Measurements from ENCODE around the gene LRGUK. TPM values are rescaled to one million over a fixed set of nuclear protein-coding genes. Genes with fewer than 3 reads are reported as not detected.

The LRGUK gene
- total RNA-seq, 1 donor from 2014 or later: 2.0 TPM

DNA sequence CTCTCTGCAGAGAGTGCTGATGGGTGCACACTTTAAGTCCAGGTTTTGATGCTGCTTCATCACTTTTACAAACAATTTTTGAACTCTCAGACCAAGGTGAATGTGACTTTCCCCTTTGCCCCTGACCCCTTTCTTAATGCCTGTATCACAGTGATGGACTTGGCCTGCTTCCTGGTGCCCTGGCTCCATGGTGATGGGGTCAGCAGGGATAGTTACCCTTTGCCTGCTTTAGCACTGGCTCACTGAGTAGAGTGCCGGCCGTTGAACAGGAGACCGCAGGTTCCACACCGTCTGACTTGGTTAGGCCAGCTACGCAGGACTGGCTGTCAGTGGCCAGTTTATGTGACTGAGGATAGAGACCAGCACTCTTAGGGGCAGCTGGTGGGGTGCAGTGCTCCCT lies 40.1 kb downstream of the LRGUK start:
- TF ChIP-seq CTCF (conservative IDR thresholded peaks at IDR 0.05): no peak
- H3K9me3 Mint-ChIP-seq: no peaks in the 10 kb centered on the region
- H3K27me3 Mint-ChIP-seq: no peaks in the 10 kb centered on the region
- no peaks in the 10 kb centered on the region for H3K36me3 Mint-ChIP-seq
- no peak overlapping the region for H3K27ac Mint-ChIP-seq
- H3K4me1 Mint-ChIP-seq (ENCODE audit: unreplicated experiment): no peaks in the 10 kb centered on the region
- no peak overlapping the region for H3K4me3 Mint-ChIP-seq
- DNase-seq (ENCODE audit: extremely low spot score, unreplicated experiment): no peak

DNA sequence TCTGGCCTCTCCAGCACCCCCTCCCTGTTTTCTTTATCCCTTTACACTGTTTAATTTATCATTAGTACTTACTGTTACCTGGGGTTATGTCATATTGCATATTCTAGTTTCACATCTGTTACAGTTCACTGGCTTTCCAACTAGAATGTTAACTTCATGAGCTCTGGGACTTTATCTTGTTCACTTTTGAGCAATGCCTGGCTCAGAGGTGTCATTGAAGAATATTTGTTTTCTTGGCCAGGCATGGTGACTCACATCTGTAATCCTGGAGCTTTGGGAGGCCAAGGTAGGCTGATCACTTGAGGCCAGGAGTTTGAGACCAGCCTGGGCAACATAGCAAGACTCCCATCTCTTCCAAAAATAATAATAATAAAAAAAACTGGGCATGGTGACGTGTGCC lies 40.7 kb downstream of the LRGUK start:
- TF ChIP-seq CTCF (conservative IDR thresholded peaks at IDR 0.05): no peak
- no peaks in the 10 kb centered on the region for H3K36me3 Mint-ChIP-seq
- H3K4me3 Mint-ChIP-seq: no peak overlapping the region
- no peaks in the 10 kb centered on the region for H3K27me3 Mint-ChIP-seq
- no peak overlapping the region for H3K27ac Mint-ChIP-seq
- no peak for DNase-seq (ENCODE audit: extremely low spot score, unreplicated experiment)
- H3K9me3 Mint-ChIP-seq: no peaks in the 10 kb centered on the region
- H3K4me1 Mint-ChIP-seq (ENCODE audit: unreplicated experiment): no peaks in the 10 kb centered on the region

DNA sequence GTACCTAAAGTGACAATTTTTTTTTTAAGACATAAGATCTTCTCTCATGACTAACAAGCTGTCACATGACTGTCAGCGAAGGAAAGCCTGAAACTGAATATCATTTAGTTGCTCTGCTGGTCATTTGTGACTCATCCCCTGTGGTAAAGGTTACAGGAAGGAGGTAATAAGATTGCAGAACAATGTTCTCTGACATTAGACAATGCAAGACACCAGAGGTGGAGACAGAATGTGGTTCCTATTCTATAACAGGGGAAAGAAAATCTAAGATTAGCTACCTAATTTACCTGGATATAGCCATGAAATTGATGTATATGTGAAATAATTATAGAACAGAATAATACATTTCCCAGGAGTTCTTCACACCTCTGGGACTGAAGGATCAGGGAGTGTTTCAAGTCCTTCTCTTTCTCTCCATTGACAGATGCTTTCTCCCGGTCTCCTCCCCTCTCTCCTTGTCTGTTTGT lies 47.7 kb downstream of the LRGUK start:
- Mint-ChIP-seq H3K27ac (no peak overlapping the region), H3K4me3 (no peak overlapping the region), H3K9me3 (no peaks in the 10 kb centered on the region), H3K27me3 (no peaks in the 10 kb centered on the region), H3K4me1 (ENCODE audit: unreplicated experiment) (peaks cover 11% of the 10 kb centered on the region), H3K36me3 (no peaks in the 10 kb centered on the region)
- no peak for TF ChIP-seq CTCF (conservative IDR thresholded peaks at IDR 0.05)
- DNase-seq (ENCODE audit: extremely low spot score, unreplicated experiment): no peak

GRCh38 chr7:134175334-134176036 lies 48.3 kb downstream of the LRGUK start:
- DNase-seq (ENCODE audit: extremely low spot score, unreplicated experiment): no peak
- Mint-ChIP-seq H3K27ac (no peak overlapping the region), H3K4me3 (no peak overlapping the region), H3K27me3 (no peaks in the 10 kb centered on the region), H3K4me1 (ENCODE audit: unreplicated experiment) (peaks cover 11% of the 10 kb centered on the region), H3K9me3 (no peaks in the 10 kb centered on the region), H3K36me3 (no peaks in the 10 kb centered on the region)
- TF ChIP-seq CTCF (conservative IDR thresholded peaks at IDR 0.05): no peak

GRCh38 chr7:134176037-134176350 lies 48.9 kb downstream of the LRGUK start:
- Mint-ChIP-seq H3K9me3 (no peaks in the 10 kb centered on the region), H3K36me3 (no peaks in the 10 kb centered on the region), H3K27ac (no peak overlapping the region), H3K4me3 (peak overlapping the region; percentile 49), H3K27me3 (no peaks in the 10 kb centered on the region), H3K4me1 (ENCODE audit: unreplicated experiment) (peaks cover 11% of the 10 kb centered on the region)
- DNase-seq (ENCODE audit: extremely low spot score, unreplicated experiment): no peak
- no peak for TF ChIP-seq CTCF (conservative IDR thresholded peaks at IDR 0.05)

Measured in type B pancreatic cell (in vitro differentiated cells).